NB4 (cell line): ENCODE data around the gene AKAP6.

ENCODE experiments used
- DNase-seq: peaks from one replicate; pipeline ENCODE4 v3.0.0; 2010; ENCODE audit warnings: low read depth
- H3K4me3 ChIP-seq: one replicate; pipeline ENCODE4 v1.5.1; 2011; ENCODE audit warnings: mild to moderate bottlenecking, low read depth, low read length, moderate library complexity
- CTCF ChIP-seq: IDR thresholded peaks from one replicate; pipeline ENCODE4 v1.5.1; 2012; ENCODE audit warnings: low read depth, low read length
- MYC ChIP-seq: IDR thresholded peaks from 2 replicates; pipeline ENCODE4 v1.6.1; 2011; ENCODE audit warnings: low read depth, low read length
- POLR2A ChIP-seq: IDR thresholded peaks from 2 replicates; pipeline ENCODE4 v1.6.1; 2011; ENCODE audit warnings: mild to moderate bottlenecking; ENCODE audit not compliant: insufficient read length; ENCODE audit errors: extremely low read depth
- TF ChIP-seq, protein P1 (sequence below): IDR thresholded peaks from 2 replicates; pipeline ENCODE4 v1.6.1; 2011; ENCODE audit warnings: low read depth, low read length

The AKAP6 gene

GRCh38 chr14:32706721-32707519 is 377.8 kb downstream of the AKAP6 start:
- H3K4me3 ChIP-seq, result no peak overlapping the region
- no peak for TF ChIP-seq MYC
- TF ChIP-seq, protein P1, sequence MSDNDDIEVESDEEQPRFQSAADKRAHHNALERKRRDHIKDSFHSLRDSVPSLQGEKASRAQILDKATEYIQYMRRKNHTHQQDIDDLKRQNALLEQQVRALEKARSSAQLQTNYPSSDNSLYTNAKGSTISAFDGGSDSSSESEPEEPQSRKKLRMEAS, result no peak
- no peak for TF ChIP-seq CTCF
- no peak for TF ChIP-seq POLR2A
- no peak for DNase-seq

GRCh38 chr14:32707742-32708500 is 378.8 kb downstream of the AKAP6 start:
- TF ChIP-seq, protein P1, result no peak
- TF ChIP-seq CTCF (no peak), MYC (no peak), POLR2A (no peak)
- DNase-seq, result no peak
- H3K4me3 ChIP-seq, result no peak overlapping the region

DNA sequence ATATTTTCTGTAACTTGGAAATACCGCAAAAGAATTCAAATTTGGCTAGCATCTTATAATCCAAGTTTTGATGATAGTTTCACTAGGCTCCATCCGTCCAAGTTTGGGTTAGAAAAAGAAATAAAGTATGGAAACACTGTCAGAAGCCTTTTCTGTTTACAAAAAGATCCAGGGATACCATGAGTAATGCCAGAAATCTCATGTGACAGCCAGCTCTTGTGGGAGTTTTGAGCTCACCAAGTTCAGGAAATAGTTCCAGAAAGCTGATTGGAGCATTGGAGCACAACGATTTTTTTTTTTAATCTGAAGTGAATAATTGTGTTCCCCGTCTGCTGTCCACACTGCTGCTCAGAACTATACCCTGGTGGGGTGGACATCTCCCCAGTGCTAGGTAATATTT is 379.9 kb downstream of the AKAP6 start:
- no peak for DNase-seq
- no peak overlapping the region for H3K4me3 ChIP-seq
- TF ChIP-seq, protein P1, result no peak
- TF ChIP-seq MYC (no peak), POLR2A (no peak), CTCF (no peak)

GRCh38 chr14:32710231-32710671 is 381.2 kb downstream of the AKAP6 start:
- DNase-seq, result no peak
- H3K4me3 ChIP-seq, result no peak overlapping the region
- TF ChIP-seq MYC, result no peak
- no peak for TF ChIP-seq POLR2A

- TF ChIP-seq, protein P1, result no peak
- TF ChIP-seq MYC, result no peak
- no peak for TF ChIP-seq POLR2A
- TF ChIP-seq CTCF, result peak; percentile 24
- peak; percentile 37 for DNase-seq
Observed at GRCh38 chr14:32710731-32711680, 381.9 kb downstream of the AKAP6 start.

More at GRCh38 chr14:32710731-32711680, 381.9 kb downstream of the AKAP6 start:
- H3K4me3 ChIP-seq, result no peak overlapping the region
